Activated T-helper 1 cell treated with anti-CD3 and anti-CD28 coated beads, Interleukin-12 subunit alpha, Interleukin-12 subunit beta, Interleukin-2, Interleukin-4 antibody, amounts not matched to agents 30 ng/mL and 10 ng/mL and 1 ng/mL, durations not matched to agents 14 hours and 24 hours and 36 hours (primary cell): ENCODE measurements around the gene CLCN5. TPM values are rescaled to one million over a fixed set of nuclear protein-coding genes. Genes with fewer than 3 reads are reported as not detected.

Source experiments
- DNase-seq: peaks from one replicate; pipeline ENCODE4 v3.0.0; 2021; ENCODE audit warnings: low spot score
- H3K27ac Mint-ChIP-seq: one replicate; pipeline ENCODE4 v1.8.0; 2021; ENCODE audit warnings: mild to moderate bottlenecking, mixed read lengths
- H3K27me3 Mint-ChIP-seq: one replicate; pipeline ENCODE4 v1.8.0; 2022; ENCODE audit warnings: mild to moderate bottlenecking, moderate library complexity, mixed read lengths; ENCODE audit not compliant: insufficient read depth
- H3K36me3 Mint-ChIP-seq: one replicate; pipeline ENCODE4 v1.8.0; 2021; ENCODE audit warnings: low read depth, mixed read lengths
- H3K4me1 Mint-ChIP-seq: one replicate; pipeline ENCODE4 v1.8.0; 2021; ENCODE audit warnings: low read depth, mixed read lengths
- H3K4me3 Mint-ChIP-seq: one replicate; pipeline ENCODE4 v1.8.0; 2021; ENCODE audit warnings: mild to moderate bottlenecking, moderate library complexity, mixed read lengths
- H3K9me3 Mint-ChIP-seq: one replicate; pipeline ENCODE4 v1.8.0; 2021; ENCODE audit warnings: mixed read lengths
- intact Hi-C: fragments of 100-400 bp; cut with micrococcal nuclease; formaldehyde crosslinking; loops from one replicate; pipeline ENCODE4 v1.15.1; 2024
- total RNA-seq: library from RNA; stranded (reverse); gene quantifications from 2 replicates; pipeline ENCODE4 v1.2.3, GENCODE V29; 2022

The CLCN5 gene
- total RNA-seq, 1 donor from 2014 or later = 5.5 TPM

DNA sequence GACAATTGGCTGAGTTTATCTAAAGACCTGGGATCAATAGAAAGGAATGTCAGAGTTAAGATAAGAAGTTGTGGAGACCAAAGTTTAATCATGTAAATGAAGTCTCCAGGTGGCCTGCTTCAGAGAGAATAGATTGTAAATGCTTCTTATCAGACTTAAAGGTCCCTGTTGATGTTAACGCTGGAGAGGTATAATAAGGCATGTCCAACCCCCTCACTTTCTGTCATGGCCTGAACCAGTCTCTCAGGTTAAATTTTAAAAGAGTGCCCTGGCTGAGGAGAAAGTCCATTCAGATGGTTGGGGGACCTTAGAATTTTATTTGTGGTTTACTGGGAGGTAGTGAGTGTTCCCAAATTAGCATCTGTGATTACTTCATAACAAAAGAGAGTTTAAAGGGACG, 191.7 kb downstream of the CLCN5 start:
- no peak for DNase-seq
- no peak overlapping the region for H3K27ac Mint-ChIP-seq
- H3K4me1 Mint-ChIP-seq = no peaks in the 10 kb centered on the region
- no peak overlapping the region for H3K4me3 Mint-ChIP-seq
- intact Hi-C loops = no loop called here
- no peaks in the 10 kb centered on the region for H3K9me3 Mint-ChIP-seq
- peaks cover 2% of the 10 kb centered on the region for H3K27me3 Mint-ChIP-seq
- H3K36me3 Mint-ChIP-seq = no peaks in the 10 kb centered on the region

DNA sequence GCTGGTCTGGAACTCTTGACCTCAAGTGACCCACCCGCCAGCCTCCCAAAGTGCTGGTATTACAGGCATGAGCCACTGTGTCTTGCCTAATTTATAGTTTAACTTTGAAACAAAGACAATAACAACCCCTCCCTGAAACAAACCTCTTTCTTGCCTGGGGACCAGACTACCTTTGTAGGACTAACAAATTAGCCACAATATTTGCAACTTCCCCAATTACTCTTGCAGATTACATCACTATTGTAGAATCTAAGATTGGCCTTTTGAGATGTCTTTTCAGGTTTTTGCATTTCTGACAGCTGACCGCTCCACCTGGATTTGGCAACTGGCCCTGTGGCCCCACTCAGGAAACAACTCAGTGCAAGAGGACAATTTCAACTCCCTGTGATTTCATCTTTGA, 193.6 kb downstream of the CLCN5 start:
- Mint-ChIP-seq H3K4me1 (no peaks in the 10 kb centered on the region), H3K27ac (no peak overlapping the region), H3K9me3 (no peaks in the 10 kb centered on the region), H3K36me3 (no peaks in the 10 kb centered on the region), H3K27me3 (peaks cover 3% of the 10 kb centered on the region), H3K4me3 (no peak overlapping the region)
- no peak for DNase-seq
- intact Hi-C loops = no loop called here

GRCh38 chrX:50117476-50117875, 195.1 kb downstream of the CLCN5 start:
- H3K27ac Mint-ChIP-seq = no peak overlapping the region
- no peaks in the 10 kb centered on the region for H3K4me1 Mint-ChIP-seq
- H3K4me3 Mint-ChIP-seq = no peak overlapping the region

GRCh38 chrX:50125480-50125879, 203.1 kb downstream of the CLCN5 start:
- H3K27ac Mint-ChIP-seq = no peak overlapping the region
- intact Hi-C loops = no loop called here
- H3K9me3 Mint-ChIP-seq = no peaks in the 10 kb centered on the region
- DNase-seq = no peak
- H3K27me3 Mint-ChIP-seq = peaks cover 4% of the 10 kb centered on the region
- no peaks in the 10 kb centered on the region for H3K4me1 Mint-ChIP-seq
- H3K4me3 Mint-ChIP-seq = no peak overlapping the region
- H3K36me3 Mint-ChIP-seq = no peaks in the 10 kb centered on the region

More at GRCh38 chrX:50117476-50117875, 195.1 kb downstream of the CLCN5 start:
- intact Hi-C loops = no loop called here
- H3K27me3 Mint-ChIP-seq = peaks cover 6% of the 10 kb centered on the region
- H3K36me3 Mint-ChIP-seq = no peaks in the 10 kb centered on the region
- no peak for DNase-seq
- no peaks in the 10 kb centered on the region for H3K9me3 Mint-ChIP-seq

- intact Hi-C loops = no loop called here
Measured at GRCh38 chrX:50147972-50148371, 225.6 kb downstream of the CLCN5 start.

More at GRCh38 chrX:50147972-50148371, 225.6 kb downstream of the CLCN5 start:
- Mint-ChIP-seq H3K27me3 (no peaks in the 10 kb centered on the region), H3K36me3 (no peaks in the 10 kb centered on the region), H3K27ac (no peak overlapping the region), H3K4me1 (no peaks in the 10 kb centered on the region), H3K9me3 (no peaks in the 10 kb centered on the region), H3K4me3 (no peak overlapping the region)
- no peak for DNase-seq

Other genes with a start within 250 kb of the CLCN5 start
- gene PAGE1, start 226.6 kb upstream of the CLCN5 start, total RNA-seq = not detected in 2 replicates
- gene PAGE4, start 93.3 kb upstream of the CLCN5 start, total RNA-seq = not detected in 2 replicates
- gene USP27X, start 43.1 kb upstream of the CLCN5 start, total RNA-seq = 1.2 and 1.9 TPM in 2 replicates